GM18951 (cell line): ENCODE data around the gene WFIKKN1.

Experiments
- POLR2A ChIP-seq: IDR thresholded peaks from 4 replicates; pipeline ENCODE4 v1.6.1; 2011; ENCODE audit warnings: mild to moderate bottlenecking; ENCODE audit not compliant: insufficient read length, insufficient read depth; ENCODE audit errors: extremely low read depth
- in situ Hi-C: fragments of 300-500 bp; cut with MboI; formaldehyde crosslinking; loops from one replicate; pipeline ENCODE4 v1.12.0; 2022; ENCODE audit warnings: low sequenced_read_pairs, mixed read lengths, inconsistent platforms; ENCODE audit not compliant: unreplicated experiment

Gene WFIKKN1

GRCh38 chr16:621526-622105, 9.2 kb upstream of the WFIKKN1 start:
- TF ChIP-seq POLR2A, result no peak
- in situ Hi-C loops, result no loop called here

- in situ Hi-C loops, result no loop called here
- TF ChIP-seq POLR2A, result no peak
Observed at GRCh38 chr16:622920-623280, 7.9 kb upstream of the WFIKKN1 start.

GRCh38 chr16:624526-625070, 6.2 kb upstream of the WFIKKN1 start:
- in situ Hi-C loops, result no loop called here
- no peak for TF ChIP-seq POLR2A

GRCh38 chr16:625117-625976, 5.4 kb upstream of the WFIKKN1 start:
- no peak for TF ChIP-seq POLR2A
- in situ Hi-C loops, result no loop called here

GRCh38 chr16:625977-626765, 4.6 kb upstream of the WFIKKN1 start:
- in situ Hi-C loops, result no loop called here

GRCh38 chr16:626787-627453, 3.9 kb upstream of the WFIKKN1 start:
- TF ChIP-seq POLR2A, result no peak
- in situ Hi-C loops, result no loop called here

More at GRCh38 chr16:625977-626765, 4.6 kb upstream of the WFIKKN1 start:
- TF ChIP-seq POLR2A, result no peak

GRCh38 chr16:627454-628239, 3.1 kb upstream of the WFIKKN1 start:
- TF ChIP-seq POLR2A, result no peak

GRCh38 chr16:628321-629061, 2.3 kb upstream of the WFIKKN1 start:
- in situ Hi-C loops, result no loop called here
- no peak for TF ChIP-seq POLR2A

More at GRCh38 chr16:627454-628239, 3.1 kb upstream of the WFIKKN1 start:
- in situ Hi-C loops, result no loop called here

GRCh38 chr16:629185-629832, 1.5 kb upstream of the WFIKKN1 start:
- TF ChIP-seq POLR2A, result no peak
- in situ Hi-C loops, result no loop called here

- TF ChIP-seq POLR2A, result no peak
- in situ Hi-C loops, result no loop called here
Observed at GRCh38 chr16:629833-630248, 944 bp upstream of the WFIKKN1 start.

- in situ Hi-C loops, result no loop called here
- no peak for TF ChIP-seq POLR2A
Observed at GRCh38 chr16:630249-630814, 453 bp upstream of the WFIKKN1 start.
